HG03095 (cell line): ENCODE results near the gene PYDC2.

Source experiments
- ATAC-seq: cut with Tn5 transposase; IDR thresholded peaks from one replicate; pipeline ENCODE4 v1.9.1; 2021; ENCODE audit warnings: moderate library complexity; ENCODE audit not compliant: unreplicated experiment

Gene PYDC2

GRCh38 chr3:191461113-191461595 is at the start of gene PYDC2:
TSS of gene PYDC2 (plus strand) at chr3:191461163. CDS start at chr3:191461163, 0 bp downstream.
- no peak for ATAC-seq

GRCh38 chr3:191412759-191413158 is 48.2 kb upstream of the PYDC2 start:
- no peak for ATAC-seq

- no peak for ATAC-seq
These were observed 46.7 kb upstream of the PYDC2 start for GRCh38 chr3:191414286-191414685.

GRCh38 chr3:191414732-191415131 is 46.2 kb upstream of the PYDC2 start:
- no peak for ATAC-seq

- ATAC-seq, result no peak
These were observed 45.4 kb upstream of the PYDC2 start for GRCh38 chr3:191415566-191415965.

GRCh38 chr3:191417457-191417729 is 43.6 kb upstream of the PYDC2 start:
- no peak for ATAC-seq

GRCh38 chr3:191420771-191421170 is 40.2 kb upstream of the PYDC2 start:
- ATAC-seq, result no peak

GRCh38 chr3:191424881-191425280 is 36.1 kb upstream of the PYDC2 start:
- ATAC-seq, result no peak

GRCh38 chr3:191425322-191425734 is 35.6 kb upstream of the PYDC2 start:
- no peak for ATAC-seq

- no peak for ATAC-seq
These were observed 34.7 kb upstream of the PYDC2 start for GRCh38 chr3:191426311-191426710.

GRCh38 chr3:191428177-191428576 is 32.8 kb upstream of the PYDC2 start:
- ATAC-seq, result no peak

- no peak for ATAC-seq
These were observed 30.9 kb upstream of the PYDC2 start for GRCh38 chr3:191430103-191430502.

- ATAC-seq, result no peak
These were observed 29.7 kb upstream of the PYDC2 start for GRCh38 chr3:191431160-191431822.

- ATAC-seq, result no peak
These were observed 28.8 kb upstream of the PYDC2 start for GRCh38 chr3:191432162-191432561.

GRCh38 chr3:191434024-191434423 is 26.9 kb upstream of the PYDC2 start:
- ATAC-seq, result no peak

GRCh38 chr3:191435981-191436380 is 25.0 kb upstream of the PYDC2 start:
- ATAC-seq, result no peak

GRCh38 chr3:191438150-191438814 is 22.7 kb upstream of the PYDC2 start:
- ATAC-seq, result no peak

GRCh38 chr3:191440532-191440931 is 20.4 kb upstream of the PYDC2 start:
- no peak for ATAC-seq

GRCh38 chr3:191441687-191442086 is 19.3 kb upstream of the PYDC2 start:
- ATAC-seq, result no peak

GRCh38 chr3:191444569-191444968 is 16.4 kb upstream of the PYDC2 start:
- no peak for ATAC-seq

- no peak for ATAC-seq
These were observed 11.7 kb upstream of the PYDC2 start for GRCh38 chr3:191449256-191449655.

GRCh38 chr3:191455257-191455952 is 5.6 kb upstream of the PYDC2 start:
- ATAC-seq, result no peak
